GM19324 (cell line): ENCODE data around the gene PDE6A.

Source experiments
- ATAC-seq: cut with Tn5 transposase; IDR thresholded peaks from one replicate; pipeline ENCODE4 v1.9.1; 2021; ENCODE audit warnings: mild to moderate bottlenecking, moderate library complexity; ENCODE audit not compliant: unreplicated experiment, low FRiP score

The PDE6A gene

DNA sequence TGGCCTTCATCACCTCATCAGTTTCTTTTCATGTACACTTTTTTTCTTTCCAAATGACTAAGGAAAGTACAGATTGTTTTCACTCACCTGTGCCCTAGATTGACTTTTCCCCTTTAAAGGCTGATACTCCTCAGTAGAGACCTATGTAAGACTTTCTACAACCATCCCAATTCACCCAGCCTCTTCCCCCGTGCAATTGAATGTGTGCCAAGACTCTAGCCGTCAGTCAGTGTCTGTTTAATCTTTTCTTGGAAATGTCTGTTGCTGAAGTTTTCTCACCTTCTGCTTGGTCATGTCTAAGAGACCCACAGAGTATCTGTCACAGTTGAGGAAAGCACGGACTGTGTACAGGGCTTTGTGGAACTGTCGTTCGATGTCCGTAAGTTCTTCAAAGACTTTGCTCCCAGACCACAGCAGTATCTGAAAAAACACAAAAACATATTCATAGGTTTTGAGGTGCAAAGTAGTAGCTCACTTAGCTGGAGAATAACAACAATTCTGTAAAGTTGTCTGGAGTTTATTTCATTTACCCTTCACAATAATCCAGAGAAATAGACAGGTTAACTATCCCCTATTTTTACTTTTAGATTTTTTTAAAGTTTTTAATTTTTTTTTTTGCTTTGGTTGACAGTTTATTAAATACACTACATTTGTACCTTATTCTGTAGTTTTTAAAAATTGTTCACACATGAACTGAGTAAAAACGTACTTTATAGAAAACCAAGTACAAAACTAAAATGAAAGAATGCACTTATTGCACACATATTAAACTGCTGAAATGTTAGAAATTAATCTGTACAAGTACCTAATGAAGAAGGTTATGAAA lies 13.6 kb downstream of the PDE6A start:
- no peak for ATAC-seq

DNA sequence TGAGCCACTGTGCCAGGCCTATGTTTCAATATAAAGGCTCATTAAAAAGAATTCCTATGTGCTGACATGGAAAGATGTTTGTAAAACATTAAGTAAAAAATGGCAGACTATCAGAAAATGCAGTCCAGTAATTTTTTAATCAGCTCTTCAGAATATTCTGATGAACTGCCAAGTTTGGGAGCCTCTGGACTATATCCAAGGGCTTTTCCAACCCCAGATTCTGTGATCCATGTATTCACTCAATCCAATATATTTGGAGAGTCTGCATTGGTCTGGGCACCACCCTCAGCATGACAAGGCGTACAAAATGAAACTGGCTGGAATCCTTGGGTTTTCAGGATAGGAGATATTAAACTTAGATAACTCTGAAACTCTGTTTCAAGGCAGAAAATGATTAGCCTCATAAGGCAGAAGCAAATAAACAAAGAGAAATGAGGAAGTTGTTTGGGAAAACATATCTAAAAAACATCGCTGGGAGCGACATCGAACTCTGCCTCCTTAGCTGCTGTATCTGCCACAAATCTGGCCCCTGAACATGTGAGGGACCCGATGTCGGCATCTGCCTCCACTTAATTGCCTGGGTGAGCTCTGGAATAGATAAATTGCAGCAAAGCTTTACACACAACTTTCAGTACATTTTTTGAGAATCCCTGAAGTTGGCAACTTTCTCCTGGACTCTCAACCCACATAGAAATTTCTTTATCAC lies 14.4 kb downstream of the PDE6A start:
- ATAC-seq = no peak

DNA sequence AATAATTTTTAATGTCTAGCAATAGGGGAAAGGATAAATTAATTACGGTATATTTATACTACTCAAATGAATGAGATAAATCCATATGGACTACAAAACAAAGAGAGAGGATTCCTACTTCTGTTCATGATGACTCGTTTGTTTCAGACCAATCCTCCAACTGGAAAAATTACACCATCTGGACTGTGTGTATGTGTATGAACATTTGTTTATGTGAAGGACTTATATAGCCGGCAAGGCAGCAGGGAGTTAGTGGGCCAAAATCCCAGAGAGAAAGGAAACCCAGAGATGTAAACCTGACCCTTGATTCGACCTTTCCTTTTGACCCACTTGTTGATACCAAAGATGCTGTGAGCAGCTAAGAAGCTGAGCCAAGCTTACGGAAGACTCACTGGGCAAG lies 20.1 kb downstream of the PDE6A start:
- ATAC-seq = no peak

DNA sequence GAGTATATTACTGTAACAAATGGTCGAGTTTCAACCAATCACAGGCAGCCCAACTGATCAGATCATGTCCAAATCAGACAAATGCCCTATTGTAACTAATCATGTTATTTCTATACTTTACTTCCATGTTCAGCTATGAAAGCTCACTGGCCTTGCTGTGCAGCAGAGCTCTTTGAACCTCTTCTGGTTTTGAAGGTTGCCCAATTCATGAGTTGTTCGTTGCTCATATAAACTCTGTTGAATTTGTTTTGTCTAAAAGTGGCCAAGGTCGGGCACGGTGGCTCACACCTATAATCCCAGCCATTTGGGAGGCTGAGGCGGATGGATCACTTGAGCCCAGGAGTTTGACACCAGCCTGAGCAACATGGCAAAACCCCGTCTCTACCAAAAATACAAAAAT lies 21.6 kb downstream of the PDE6A start:
- ATAC-seq = no peak

DNA sequence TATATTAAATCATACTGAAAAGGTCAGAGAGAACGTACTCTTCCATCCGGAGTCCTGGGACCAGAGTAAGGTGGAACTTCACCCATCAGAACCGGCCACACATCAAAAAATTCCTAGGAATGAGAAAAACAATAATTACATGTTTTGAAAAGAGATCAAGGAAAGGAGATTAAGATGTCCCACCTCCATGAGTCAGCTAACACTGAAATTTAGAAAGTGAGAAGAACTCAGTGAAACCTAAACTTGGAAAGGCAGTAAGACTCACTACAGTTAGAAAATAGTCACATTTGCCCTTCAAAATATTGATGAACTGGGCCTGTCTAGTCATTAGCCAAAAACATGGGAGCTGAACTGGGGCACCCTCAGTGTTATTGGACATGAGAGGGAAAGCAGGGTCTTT lies 23.0 kb downstream of the PDE6A start:
- ATAC-seq = no peak

DNA sequence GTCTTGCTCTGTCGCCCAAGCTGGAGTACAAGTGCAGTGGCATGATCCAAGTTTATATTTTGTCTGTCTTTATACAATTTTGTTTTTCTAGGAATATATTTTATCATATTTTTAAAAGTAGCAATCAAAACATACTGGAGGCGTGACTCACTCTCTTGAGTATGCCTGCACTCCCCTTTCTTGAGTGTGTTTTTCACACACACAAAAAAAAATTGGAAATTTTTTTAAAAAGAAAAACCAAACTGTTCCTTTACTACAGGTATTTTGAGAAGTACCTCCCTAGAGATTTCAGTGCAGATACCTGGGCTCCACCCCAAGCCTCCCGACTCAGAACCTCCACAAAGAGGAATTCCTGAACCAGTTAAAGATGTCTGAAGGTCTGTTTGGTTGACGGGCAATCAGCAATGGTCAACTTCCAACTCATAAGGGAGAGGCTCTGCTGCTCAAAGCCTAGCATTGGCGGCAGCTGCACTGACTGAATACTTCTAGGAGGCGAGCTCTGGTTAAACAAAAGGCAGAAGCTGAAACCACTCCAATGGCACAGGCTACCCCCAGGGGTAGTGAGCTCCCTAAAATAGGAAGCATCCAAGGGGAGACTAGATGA lies 27.4 kb downstream of the PDE6A start:
- ATAC-seq = no peak

DNA sequence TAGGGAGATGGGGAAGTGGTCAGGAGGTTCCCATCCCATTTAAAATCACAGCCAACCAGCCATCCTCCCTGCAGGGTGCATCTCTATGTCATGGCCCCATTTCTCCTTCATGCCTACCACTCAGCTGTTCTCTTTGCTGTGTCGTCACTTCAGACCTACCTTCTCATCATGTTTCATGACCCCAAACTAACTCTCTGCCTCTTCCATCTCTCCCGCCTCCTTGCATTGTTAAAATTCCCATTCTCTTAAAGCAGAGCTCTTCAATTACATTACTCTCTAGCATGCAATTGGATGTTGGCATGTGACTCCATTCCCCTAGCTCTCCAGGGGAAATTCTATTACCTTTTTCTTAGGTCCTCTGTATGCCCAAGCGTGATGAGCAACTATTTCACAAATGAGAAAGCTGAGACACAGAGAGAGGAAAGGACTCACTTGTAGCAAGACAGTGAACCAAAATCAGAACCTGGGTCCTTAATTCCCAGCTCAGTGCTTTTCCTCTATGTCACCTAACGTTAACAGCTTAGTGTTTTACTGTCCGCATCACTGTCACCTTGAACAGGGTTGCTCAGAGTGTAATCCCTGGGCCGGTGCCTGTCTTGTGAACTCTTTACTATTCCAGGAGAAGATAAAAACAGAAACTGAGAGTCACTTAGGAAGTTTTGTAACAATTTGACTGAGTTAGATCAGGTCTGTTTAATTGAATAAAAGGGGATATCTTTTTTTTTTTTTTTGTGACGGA lies 28.1 kb downstream of the PDE6A start:
- no peak for ATAC-seq

DNA sequence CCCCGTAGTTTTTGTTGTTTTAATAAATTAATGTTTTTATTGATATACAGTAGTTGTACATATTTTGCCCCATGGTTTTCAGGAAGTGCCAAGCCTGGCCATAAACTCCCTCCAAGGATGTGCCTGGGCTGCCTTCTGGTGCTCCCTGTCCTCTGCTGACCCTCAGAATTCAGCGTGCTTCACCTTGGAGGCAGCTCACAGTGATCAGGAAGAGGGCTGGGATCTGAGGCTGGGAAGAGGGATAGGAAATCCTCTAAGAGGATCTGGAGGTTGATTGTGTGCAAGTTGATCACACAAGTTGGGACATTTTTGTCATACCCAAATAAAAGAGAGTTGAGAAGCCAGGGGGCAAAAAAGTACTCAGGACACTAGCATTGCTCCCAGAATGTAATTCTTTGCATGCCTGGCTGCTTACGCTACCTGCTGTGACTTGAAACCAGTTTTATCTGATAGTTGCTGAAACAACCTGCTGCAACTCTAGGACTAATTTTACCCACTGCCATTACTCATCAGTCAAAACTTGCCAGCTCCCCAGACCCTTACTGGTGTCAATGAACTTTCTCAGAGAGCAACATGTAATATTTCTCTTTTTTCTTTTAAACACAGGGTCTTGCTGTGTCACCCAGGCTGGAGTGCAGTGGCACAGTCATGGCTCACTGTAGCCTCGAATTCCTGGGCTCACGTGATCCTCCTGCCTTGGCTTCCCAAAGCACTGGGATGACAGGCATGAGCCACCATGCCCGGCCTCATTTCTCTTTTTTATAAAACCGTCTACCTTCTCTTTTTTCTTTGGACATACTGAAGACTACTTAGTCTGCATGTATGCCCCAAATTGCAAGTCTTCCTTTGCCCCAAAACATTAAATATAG lies 29.0 kb downstream of the PDE6A start:
- no peak for ATAC-seq

DNA sequence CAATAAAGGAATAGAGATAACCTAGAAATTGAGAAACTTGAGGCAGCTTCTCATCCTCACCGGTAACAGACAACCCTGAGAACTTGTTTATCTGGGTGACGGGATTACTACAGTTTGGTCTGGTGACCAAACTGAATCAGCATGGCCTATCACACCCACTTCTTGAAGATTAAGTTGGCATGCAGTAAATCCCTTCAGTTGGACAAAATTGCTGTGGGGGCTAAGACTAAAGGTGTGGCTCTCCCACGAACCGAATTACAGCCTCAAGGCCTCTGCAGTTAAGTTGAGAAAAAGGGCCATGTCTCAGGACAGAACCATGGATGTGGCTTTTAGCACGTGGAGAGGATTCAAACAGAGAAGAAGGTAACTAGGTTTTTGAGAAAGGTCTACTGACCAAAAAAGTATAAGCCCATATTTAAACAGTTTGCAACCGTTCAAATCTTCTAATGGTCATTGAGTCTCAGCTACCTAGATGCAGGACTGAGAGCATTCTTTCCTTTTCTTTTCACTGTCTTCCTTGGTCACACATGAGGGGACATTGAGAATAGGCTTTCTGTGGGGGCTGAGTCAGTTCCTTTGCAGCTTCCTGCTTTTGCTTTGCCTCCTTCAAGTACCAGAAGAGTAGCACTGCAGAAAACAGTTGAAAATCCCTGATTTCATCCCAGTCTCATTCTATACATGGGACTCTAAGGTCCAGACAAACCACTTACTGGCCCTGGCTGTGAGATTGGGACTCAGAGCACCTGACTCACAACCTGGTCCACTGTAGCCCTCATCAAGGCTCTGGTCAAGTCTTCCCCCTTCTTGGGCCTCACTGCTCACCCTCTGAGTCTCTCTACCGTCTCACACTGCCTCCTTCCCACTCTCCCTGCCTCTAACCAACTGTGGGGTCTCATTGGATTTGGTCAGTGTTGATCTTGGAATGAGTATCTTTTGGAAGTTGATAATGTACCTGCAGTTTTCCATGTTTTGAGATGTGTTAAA lies 30.9 kb downstream of the PDE6A start:
- no peak for ATAC-seq

DNA sequence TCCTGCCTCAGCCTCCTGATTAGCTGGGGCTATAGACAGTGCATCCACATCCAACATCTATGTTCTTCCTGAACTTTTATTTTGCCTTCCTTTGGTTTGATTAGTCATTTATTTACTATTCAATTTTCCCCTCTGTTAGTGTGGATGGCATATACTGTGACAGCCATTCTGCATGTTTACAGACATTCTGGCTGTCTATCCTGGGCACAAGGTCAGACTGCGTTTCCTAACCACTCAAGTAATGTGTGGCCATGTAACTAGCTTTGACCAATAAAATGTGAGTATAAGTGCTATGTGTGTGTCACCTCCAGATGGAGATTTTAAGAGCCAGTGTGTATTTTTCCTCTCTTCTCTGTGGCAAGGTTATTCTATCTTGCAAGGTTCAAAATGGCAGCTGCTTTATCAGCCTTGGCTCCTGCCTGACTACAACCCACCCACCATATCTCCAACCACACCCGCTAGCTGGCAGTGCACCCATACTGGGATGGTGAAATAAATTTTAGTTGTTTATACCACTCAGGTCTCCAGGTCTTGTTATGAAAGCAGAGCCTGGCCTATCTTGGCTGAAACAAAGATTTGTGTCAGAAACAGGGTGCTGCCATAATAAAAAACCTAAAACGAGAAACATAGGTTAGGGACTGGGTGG lies 32.2 kb downstream of the PDE6A start:
- no peak for ATAC-seq

DNA sequence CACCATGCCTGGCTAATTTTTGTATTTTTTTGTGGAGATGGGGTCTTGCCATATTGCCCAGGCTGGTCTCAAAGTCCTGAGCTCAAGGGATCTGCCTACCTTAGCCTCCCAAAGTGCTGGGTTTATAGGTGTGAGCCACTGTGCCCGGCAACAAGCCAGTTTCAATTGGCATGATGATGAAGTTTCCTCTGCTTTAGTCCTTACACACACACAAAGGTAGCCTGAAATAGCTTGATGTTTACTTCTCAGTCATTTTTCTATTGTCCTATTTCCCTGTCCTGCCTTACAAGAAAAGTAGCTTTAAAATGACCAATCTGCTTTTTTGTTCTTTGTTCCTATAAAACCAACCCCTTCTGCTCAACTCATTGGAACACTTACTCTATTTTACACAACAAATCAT lies 33.6 kb downstream of the PDE6A start:
- ATAC-seq = no peak

DNA sequence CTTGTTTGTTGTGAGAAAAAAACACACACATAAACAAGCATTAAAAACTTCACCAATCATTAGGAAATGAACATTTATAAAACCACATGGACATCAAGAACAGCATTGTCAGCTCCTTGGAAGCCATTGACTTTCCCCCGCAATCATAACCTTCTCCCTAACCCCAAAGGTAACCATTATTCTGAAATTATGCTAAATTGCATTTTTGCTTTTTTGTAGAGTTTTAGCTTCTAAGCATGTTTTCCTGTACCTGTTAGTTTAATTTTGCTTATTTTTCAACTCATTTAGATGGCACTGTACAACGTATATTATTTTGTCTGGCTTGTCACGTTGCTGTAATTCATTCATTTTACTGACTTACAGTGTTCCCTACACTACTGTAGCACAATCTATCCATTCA lies 36.8 kb downstream of the PDE6A start:
- ATAC-seq = no peak

DNA sequence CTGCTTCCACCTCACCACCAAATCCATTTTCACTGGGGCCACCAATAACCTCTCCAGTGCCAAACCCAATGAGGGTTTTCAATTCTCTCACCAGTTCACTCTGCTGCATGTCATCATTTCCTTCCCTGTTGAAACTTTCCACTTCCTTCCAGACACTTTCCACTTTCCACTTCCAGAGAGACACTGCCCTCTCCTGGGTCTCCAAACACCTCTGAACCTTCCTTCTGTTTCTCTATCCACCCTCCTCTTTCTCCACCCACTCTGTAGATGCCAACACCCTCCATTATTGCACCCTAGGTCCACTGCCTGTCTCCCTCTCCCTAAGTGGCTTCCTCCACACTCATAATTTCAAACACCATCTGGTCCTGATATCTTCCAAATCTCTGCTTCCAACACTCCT lies 39.6 kb downstream of the PDE6A start:
- ATAC-seq = no peak

DNA sequence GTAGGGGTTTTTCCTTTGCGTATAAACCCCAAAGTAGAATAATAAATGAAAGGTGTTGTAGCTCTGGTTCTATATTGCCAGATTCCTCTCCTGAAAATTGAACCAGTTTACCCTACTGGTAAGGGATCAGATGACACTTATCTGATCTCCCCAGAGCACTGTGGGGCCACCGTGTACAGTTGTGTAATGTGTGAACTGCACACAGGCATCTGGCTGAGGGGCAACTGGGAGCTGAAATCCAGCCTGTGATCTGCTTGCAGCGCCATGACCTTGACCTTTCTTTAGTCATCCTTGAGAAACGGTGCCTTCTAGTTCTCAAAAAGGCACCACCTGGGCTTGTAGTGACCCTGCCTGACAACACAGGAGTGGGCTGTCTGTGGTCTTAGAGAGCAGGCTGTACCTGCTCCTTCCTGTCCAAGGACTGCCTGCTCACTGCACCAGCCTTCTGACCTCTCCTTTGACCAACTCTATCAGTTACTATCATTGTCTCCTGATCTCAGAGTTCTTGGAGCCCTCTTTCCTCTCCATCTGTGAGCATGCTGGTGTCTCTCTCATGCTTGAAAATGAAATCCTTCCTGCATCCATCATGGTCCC lies 40.2 kb downstream of the PDE6A start:
- ATAC-seq = no peak

DNA sequence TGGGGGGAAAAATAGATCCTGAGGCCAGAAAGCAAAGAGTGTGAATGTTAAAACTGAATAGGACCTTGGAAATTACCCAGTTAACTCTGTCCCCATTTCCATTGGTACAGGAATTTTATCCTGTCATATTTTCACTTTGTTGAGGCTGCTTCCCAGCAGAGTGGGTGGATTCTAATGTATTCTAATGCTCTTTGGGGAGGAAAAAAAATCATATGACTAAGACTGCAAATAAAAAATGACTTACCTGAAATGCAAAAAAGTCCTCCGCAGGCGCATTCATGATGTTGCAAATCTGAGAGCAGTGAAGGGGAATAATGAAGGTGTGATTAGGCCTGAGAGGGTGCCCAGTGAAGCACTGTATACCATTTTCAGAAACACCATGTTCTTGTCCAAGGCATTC lies 41.2 kb downstream of the PDE6A start:
- ATAC-seq = no peak

DNA sequence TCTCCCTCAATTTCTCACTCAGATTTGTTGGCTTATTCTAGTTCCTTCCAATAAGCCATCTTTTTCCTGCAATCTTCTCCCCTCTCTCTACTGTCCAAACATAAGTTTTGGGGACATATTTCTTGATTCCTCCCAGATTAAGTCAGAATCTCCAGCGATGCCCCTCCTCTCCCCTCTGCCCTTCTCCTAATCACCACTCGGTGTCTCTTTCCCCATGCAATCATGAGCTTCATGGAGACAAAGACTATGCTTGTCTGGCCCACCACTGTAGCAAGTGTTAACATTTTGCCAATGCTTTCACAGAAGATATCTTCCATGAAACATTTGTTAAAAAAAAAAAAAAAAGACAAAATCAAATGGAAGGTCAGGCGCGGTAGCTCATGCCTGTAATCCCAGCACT lies 42.4 kb downstream of the PDE6A start:
- no peak for ATAC-seq

DNA sequence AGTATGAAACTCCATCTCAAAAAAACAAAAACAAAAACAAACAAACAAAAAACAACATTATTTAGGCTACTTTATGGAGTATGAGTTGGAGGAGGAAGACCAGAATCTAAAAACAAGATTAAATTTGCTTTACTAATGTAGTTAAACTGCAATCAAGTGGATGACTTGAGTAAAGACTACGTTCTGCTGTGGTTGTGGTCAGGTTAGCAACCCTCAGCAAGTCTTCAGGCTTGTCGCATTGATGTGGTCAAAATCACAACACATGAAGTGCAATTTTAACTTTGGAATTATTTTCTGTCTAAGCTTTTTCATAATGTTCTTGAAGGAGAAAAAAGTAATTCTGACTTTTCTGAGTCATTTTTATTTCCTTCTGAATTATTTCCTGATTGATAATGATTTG lies 43.1 kb downstream of the PDE6A start:
- no peak for ATAC-seq

DNA sequence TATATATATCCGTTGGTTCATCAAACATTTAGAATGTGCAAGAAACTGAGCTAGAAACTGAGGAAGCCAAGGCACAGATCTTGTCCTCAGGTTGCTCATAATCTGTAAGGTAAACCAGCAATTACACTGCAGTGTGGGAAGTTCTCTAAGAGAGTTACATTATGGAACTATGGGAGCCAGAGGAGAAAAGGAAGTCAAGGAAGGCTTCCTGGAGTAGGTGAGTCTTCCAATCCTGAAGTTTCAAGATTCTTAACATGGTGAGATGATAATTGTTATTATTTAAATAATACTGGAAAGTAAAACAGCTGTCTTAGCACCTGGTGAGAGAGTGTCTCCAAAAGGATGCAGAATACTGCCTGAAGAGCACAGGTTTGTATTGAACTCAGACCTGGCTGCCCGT lies 44.2 kb downstream of the PDE6A start:
- ATAC-seq = no peak
